Thoracic aorta (tissue), 2 donors: ENCODE results near the gene DLX2. TPM values are rescaled to one million over a fixed set of nuclear protein-coding genes. Genes with fewer than 3 reads are reported as not detected.
A peak's percentile ranks its signal among the peaks of the same experiment; 100 is the strongest.

Source experiments
- ATAC-seq: fragments of 150-250 bp; one replicate; pipeline ENCODE4 v1.8.0; 2017; ENCODE audit warnings: low read depth; ENCODE audit not compliant: insufficient number of reproducible peaks, low FRiP score
- DNase-seq: peaks from one replicate; pipeline ENCODE4 v3.0.0-alpha.2; 2020; ENCODE audit warnings: low spot score
- H3K27ac ChIP-seq, 2 donors: fragments of 200-600 bp; sonication (generic); 1 replicate in 1 of 2; 2 replicates in 1 of 2; pipeline ENCODE4 v1.5.1; 2016; ENCODE audit warnings: mild to moderate bottlenecking in 2 of 2, moderate library complexity in 2 of 2
- H3K27me3 ChIP-seq: fragments of 200-600 bp; sonication (generic); replicated peaks from 2 replicates; pipeline ENCODE4 v1.6.0; 2016; ENCODE audit warnings: mild to moderate bottlenecking; ENCODE audit not compliant: insufficient read depth
- H3K36me3 ChIP-seq: fragments of 200-600 bp; sonication (generic); one replicate; pipeline ENCODE4 v1.5.1; 2016
- H3K4me1 ChIP-seq, 2 donors: fragments of 200-600 bp; sonication (generic); 1 replicate in 1 of 2; 2 replicates in 1 of 2; pipeline versions ENCODE4 v1.5.1 to v1.6.0; 2016; ENCODE audit warnings: low read depth in 2 of 2, mild to moderate bottlenecking in 1 of 2; ENCODE audit not compliant: control insufficient read depth in 1 of 2
- H3K4me3 ChIP-seq: fragments of 200-600 bp; sonication (generic); 2 replicates; pipeline ENCODE4 v1.5.1; 2016; ENCODE audit warnings: mild to moderate bottlenecking
- H3K9me3 ChIP-seq: fragments of 200-600 bp; sonication (generic); 2 replicates; pipeline ENCODE4 v1.5.1; 2016
- total RNA-seq, 2 donors: library from RNA; depleted of rRNA; stranded (reverse); fragments of >200 nt; gene quantifications; one replicate each; pipeline versions ENCODE4 v1.1.0 to v1.2.3, GENCODE V29; 2016
- TF ChIP-seq, protein P1 (sequence below): fragments of 200-600 bp; sonication (generic); IDR thresholded peaks from one replicate; pipeline ENCODE4 v1.5.1; 2019; ENCODE audit warnings: antibody characterized with exemption

Gene DLX2
- total RNA-seq, 2 donors from 2014 or later, result 1.6 TPM; not detected in 1

DNA sequence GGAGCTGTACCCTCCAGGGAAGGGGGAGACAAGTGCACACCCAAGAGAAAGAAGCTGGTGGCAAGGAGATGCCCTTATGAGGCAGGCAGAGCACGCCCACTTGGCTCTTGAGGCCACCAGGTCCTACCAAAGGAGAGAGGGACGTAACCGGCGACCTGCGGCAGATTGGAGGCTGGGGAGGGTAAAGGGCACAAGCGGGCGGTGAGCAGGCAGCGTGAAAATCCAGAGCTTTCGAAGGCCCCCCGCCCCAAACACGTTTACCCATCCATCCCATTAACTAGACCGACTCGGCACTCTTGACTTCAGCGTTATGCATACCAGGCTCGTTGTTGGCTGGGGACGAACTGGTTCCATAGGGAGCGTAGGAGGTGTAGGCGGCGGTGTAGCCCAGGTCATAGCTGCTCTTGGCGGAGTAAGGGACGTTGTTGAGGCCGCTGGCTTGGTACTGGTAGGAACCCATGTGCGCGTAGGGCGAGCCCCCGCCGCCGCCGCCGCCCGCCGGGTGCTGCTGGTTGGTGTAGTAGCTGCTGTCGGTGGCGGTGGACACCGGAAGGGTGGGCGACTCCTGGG, 794 bp downstream of the DLX2 start:
- Histone ChIP-seq H3K4me1 (peaks cover 33 to 60% of the 10 kb centered on the region in 2 donors), H3K36me3 (no peaks in the 10 kb centered on the region), H3K27me3 (peaks cover 71% of the 10 kb centered on the region), H3K9me3 (no peaks in the 10 kb centered on the region), H3K27ac (no peak overlapping the region), H3K4me3 (peak overlapping the region; percentile 72)
- TF ChIP-seq, protein P1, sequence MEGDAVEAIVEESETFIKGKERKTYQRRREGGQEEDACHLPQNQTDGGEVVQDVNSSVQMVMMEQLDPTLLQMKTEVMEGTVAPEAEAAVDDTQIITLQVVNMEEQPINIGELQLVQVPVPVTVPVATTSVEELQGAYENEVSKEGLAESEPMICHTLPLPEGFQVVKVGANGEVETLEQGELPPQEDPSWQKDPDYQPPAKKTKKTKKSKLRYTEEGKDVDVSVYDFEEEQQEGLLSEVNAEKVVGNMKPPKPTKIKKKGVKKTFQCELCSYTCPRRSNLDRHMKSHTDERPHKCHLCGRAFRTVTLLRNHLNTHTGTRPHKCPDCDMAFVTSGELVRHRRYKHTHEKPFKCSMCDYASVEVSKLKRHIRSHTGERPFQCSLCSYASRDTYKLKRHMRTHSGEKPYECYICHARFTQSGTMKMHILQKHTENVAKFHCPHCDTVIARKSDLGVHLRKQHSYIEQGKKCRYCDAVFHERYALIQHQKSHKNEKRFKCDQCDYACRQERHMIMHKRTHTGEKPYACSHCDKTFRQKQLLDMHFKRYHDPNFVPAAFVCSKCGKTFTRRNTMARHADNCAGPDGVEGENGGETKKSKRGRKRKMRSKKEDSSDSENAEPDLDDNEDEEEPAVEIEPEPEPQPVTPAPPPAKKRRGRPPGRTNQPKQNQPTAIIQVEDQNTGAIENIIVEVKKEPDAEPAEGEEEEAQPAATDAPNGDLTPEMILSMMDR, result no peak
- DNase-seq, result no peak
- ATAC-seq, result no peak

DNA sequence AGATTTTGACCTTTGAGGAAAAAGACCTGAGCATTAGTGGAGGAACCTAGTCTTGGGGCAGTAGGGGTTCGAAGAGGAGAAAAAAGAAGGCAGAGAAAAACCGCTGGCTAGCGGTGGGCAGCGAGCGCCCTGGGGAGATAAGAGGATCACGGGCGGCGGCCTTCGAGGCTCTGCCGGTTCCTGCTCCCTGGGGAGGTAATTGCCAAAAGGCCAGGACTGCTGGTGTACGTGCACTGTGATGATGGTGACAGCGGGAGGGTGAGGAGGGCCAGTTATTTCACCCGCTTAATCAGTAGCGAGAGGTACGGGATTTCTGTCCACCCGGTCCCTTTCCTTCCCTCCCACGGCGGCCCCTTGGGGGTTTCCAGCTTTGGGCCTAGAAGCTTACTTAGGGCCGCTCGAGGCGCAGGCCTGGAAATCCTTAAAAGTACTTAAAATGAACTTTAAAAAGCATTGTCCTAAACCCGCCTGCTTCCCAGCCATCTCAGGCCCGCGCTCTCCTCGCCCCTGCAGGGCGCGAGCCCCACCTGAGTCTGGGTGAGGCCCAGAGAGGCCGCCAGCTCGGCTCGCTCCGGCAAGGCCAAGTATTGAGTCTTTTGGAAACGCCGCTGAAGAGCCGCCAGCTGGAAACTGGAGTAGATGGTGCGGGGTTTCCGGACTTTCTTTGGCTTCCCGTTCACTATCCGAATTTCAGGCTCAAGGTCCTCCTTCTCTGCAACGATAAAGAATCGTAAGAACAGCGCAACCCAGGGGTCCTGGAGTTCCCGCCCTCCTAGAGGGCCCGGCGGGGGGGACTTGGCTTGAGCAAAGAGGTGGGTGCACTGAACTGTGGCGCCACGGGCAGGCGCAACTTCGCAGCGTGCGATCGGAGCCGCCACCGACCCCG, 1.5 kb downstream of the DLX2 start:
- Histone ChIP-seq H3K27me3 (peaks cover 65% of the 10 kb centered on the region), H3K36me3 (no peaks in the 10 kb centered on the region), H3K4me1 (peaks cover 36 to 61% of the 10 kb centered on the region in 2 donors), H3K9me3 (no peaks in the 10 kb centered on the region), H3K27ac (no peak overlapping the region), H3K4me3 (peak overlapping the region; percentile 72)
- ATAC-seq, result no peak
- TF ChIP-seq, protein P1, result no peak
- DNase-seq, result no peak

DNA sequence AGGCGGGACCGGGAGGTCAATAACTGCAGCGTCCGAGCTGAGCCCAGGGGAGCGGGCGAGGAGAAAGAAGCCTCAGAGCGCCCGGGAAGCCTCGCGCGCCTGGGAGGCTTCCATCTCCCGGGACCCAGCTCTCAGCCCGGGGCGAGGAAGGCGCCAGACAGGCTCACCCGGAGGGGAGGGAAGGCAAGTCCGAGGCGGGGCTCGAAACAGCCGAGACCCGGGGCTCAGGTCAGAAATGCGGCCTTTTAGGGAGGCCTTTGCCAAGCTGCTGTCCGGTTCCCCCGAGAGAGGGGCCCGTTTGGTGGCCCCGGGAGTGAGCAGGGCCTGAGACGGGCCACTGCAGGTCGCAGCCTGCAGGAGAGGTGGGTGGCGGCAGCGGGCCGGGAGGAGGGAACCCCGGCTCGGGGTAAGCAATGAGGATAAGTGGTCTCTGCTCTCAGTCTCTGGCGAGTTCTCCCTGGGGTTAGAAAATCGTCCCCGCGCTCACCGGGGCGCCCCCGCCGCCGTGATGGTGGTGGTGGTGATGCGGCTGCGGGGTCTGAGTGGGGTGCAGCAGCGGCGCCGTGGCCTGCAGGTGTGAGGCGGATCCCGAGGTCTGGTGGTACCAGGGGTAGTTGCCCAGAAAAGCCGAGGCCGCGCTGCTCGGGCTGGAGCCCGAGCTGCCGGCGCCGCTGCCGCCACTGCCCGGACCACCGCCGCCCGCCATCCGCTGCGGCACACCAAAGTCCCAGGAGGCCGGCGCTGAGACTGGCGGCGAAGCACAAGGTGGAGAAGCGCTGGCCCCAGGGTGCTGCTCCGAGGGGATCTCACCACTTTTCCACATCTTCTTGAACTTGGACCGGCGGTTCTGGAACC, 2.4 kb downstream of the DLX2 start:
- no peak for ATAC-seq
- Histone ChIP-seq H3K4me3 (peak overlapping the region; percentile 20), H3K27me3 (peaks cover 63% of the 10 kb centered on the region), H3K9me3 (no peaks in the 10 kb centered on the region), H3K27ac (peak overlapping the region in 1 of 2 donors; percentile 27), H3K4me1 (peaks cover 43 to 70% of the 10 kb centered on the region in 2 donors), H3K36me3 (no peaks in the 10 kb centered on the region)
- DNase-seq, result no peak
- TF ChIP-seq, protein P1, result no peak

DNA sequence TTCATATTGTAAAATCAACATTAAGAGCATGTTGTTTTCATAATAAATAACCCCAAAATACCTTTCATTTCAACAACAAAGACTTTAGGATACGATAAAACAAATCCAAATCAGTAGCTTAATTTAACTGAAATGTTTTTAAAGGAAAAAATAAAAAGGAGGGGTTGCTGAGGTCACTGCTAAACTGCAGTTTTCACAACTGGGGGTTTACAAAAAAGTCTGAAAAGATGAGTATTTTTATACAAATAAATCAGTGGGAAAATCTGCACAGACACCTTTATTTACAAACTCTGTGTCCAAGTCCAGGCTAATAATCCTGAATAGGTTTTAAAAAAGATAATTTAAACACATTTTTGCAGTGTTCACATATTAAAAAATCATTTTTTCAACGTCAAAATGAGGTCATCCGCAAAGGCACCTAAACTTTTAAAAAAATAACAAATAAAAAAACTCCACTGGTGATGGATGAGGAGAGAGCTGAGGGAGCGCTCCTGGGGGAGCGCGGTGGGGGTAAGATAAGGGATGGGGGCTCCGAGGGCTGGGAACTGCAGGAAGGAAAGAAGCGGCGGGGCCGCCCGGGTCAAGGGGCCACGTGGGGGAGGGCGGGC, 3.1 kb downstream of the DLX2 start:
- ATAC-seq, result no peak
- DNase-seq, result no peak
- Histone ChIP-seq H3K36me3 (no peaks in the 10 kb centered on the region), H3K27ac (peak overlapping the region in 1 of 2 donors; percentile 27), H3K9me3 (no peaks in the 10 kb centered on the region), H3K27me3 (peaks cover 58% of the 10 kb centered on the region), H3K4me1 (peaks cover 48 to 77% of the 10 kb centered on the region in 2 donors), H3K4me3 (peak overlapping the region; percentile 71)
- TF ChIP-seq, protein P1, result no peak
